T-cell (primary cell): ENCODE measurements around the gene DRC7. TPM values are rescaled to one million over a fixed set of nuclear protein-coding genes. Genes with fewer than 3 reads are reported as not detected.
"Not testable (repeated sequence)": the region's sequence is repeated elsewhere in the genome, so short reads cannot be mapped to it uniquely, and the experiment has no call there.

Experiments
- ATAC-seq, 4 experiments: fragments of 200-7000 bp in 3 of 4; fragments of 150-1000 bp in 1 of 4; cut with Tn5 transposase; replicated peaks in 1 of 4; 1 replicate in 3 of 4; 2 replicates in 1 of 4; pipeline ENCODE4 v1.10.0; 2021; ENCODE audit warnings: moderate library complexity in 3 of 4, mild to moderate bottlenecking in 2 of 4, moderate number of reproducible peaks in 1 of 4
- CTCF ChIA-PET, 2 donors: fragments of 300-600 bp; sonication (Branson Sonifier 250); formaldehyde crosslinking; loops; one replicate each; lab custom pipeline; 2022; ENCODE audit warnings: antibody characterized with exemption in 2 of 2; lab: Charles Lee
- POLR2A ChIA-PET, 2 donors: fragments of 300-600 bp; sonication (Branson Sonifier 250); formaldehyde crosslinking; loops; one replicate each; lab custom pipeline; 2022; ENCODE audit warnings: antibody characterized with exemption in 2 of 2; lab: Charles Lee
- DNase-seq, 35 experiments: peaks; one replicate each; pipeline versions ENCODE4 v3.0.0 to v3.0.0-alpha.2; 2013 to 2023
- H3K27ac ChIP-seq: one replicate; pipeline ENCODE4 v1.5.1; 2013; ENCODE audit warnings: low read length
- H3K27me3 ChIP-seq, 2 experiments: replicated peaks in 1 of 2; 1 replicate in 1 of 2; 2 replicates in 1 of 2; pipeline versions ENCODE4 v1.6.1 to v1.7.0; 2013; ENCODE audit warnings: low read length in 1 of 2, mixed read lengths in 1 of 2; ENCODE audit not compliant: control insufficient read depth in 2 of 2, insufficient read depth in 2 of 2; ENCODE audit errors: extremely low read depth in 1 of 2
- H3K36me3 ChIP-seq, 2 donors: 1 replicate in 1 of 2; 2 replicates in 1 of 2; pipeline versions ENCODE4 v1.6.1 to v1.7.0; 2013; ENCODE audit warnings: low read length in 1 of 2; ENCODE audit not compliant: control insufficient read depth in 2 of 2, insufficient read depth in 1 of 2; ENCODE audit errors: extremely low read depth in 1 of 2
- H3K4me1 ChIP-seq, 2 experiments: 1 replicate in 1 of 2; 2 replicates in 1 of 2; pipeline versions ENCODE4 v1.6.1 to v1.7.0; 2013; ENCODE audit warnings: low read length in 2 of 2, mixed read lengths in 1 of 2; ENCODE audit not compliant: insufficient read depth in 2 of 2, control insufficient read depth in 1 of 2; ENCODE audit errors: extremely low read depth in 1 of 2
- H3K4me3 ChIP-seq, 2 donors: 1 replicate in 1 of 2; 2 replicates in 1 of 2; pipeline versions ENCODE4 v1.5.1 to v1.7.0; 2013; ENCODE audit warnings: mild to moderate bottlenecking in 2 of 2, low read length in 1 of 2, moderate library complexity in 1 of 2; ENCODE audit not compliant: control insufficient read depth in 1 of 2; ENCODE audit errors: extremely low read depth in 1 of 2
- H3K9me3 ChIP-seq: 2 replicates; pipeline ENCODE4 v1.7.0; 2013
- H3K27ac Mint-ChIP-seq, 2 donors: one replicate each; pipeline ENCODE4 v1.8.0; 2020 to 2021; ENCODE audit warnings: mild to moderate bottlenecking in 2 of 2, mixed read lengths in 2 of 2
- H3K27me3 Mint-ChIP-seq, 2 donors: one replicate each; pipeline ENCODE4 v1.8.0; 2021 to 2022; ENCODE audit warnings: mixed read lengths in 2 of 2
- H3K36me3 Mint-ChIP-seq: one replicate; pipeline ENCODE4 v1.8.0; 2021; ENCODE audit warnings: mixed read lengths
- H3K4me1 Mint-ChIP-seq, 3 donors: one replicate each; pipeline ENCODE4 v1.8.0; 2020 to 2022; ENCODE audit warnings: mixed read lengths in 3 of 3, mild to moderate bottlenecking in 1 of 3
- H3K4me3 Mint-ChIP-seq, 3 donors: one replicate each; pipeline ENCODE4 v1.8.0; 2020 to 2022; ENCODE audit warnings: mild to moderate bottlenecking in 3 of 3, mixed read lengths in 3 of 3, moderate library complexity in 3 of 3
- H3K9me3 Mint-ChIP-seq, 3 donors: one replicate each; pipeline ENCODE4 v1.8.0; 2020 to 2022; ENCODE audit warnings: mixed read lengths in 3 of 3
- WGBS: methylation state at CpG from one replicate; pipeline ENCODE4 v1.1.5; 2013; ENCODE audit warnings: missing lambda C conversion rate; ENCODE audit not compliant: insufficient coverage; 5-methylcytosine and 5-hydroxymethylcytosine counted together
- total RNA-seq, 35 experiments: library from RNA in 6 of 35; stranded (reverse) in 6 of 35; fragments of 120-200 nt in 1 of 35; gene quantifications; one replicate each; pipeline versions ENCODE4 v1.2.1 to v1.2.4 and lab custom pipeline; 2013 to 2026

The DRC7 gene
- total RNA-seq, 5 donors from 2014 or later (not counting 1 experiment from before 2014, with no cell fraction given) = not detected

- CTCF ChIA-PET = no interaction called here
- H3K27ac Mint-ChIP-seq = no peak overlapping the region
These were observed 50.0 kb downstream of the DRC7 start for GRCh38 chr16:57744642-57744903.

GRCh38 chr16:57745768-57746167 lies 51.2 kb downstream of the DRC7 start:
- POLR2A ChIA-PET = interaction anchor here in 1 of 2 donors (0.7 kb wide), 1 partner anchor 12 kb away, joined by 3 read pairs; no protein-coding TSS in a partner anchor
- Mint-ChIP-seq H3K9me3 (no peaks in the 10 kb centered on the region), H3K4me1 (peaks cover 0 to 2% (median 0%) of the 10 kb centered on the region in 3 donors), H3K27me3 (no peaks in the 10 kb centered on the region), H3K36me3 (peaks cover 26% of the 10 kb centered on the region), H3K4me3 (no peak overlapping the region), H3K27ac (no peak overlapping the region)
- Histone ChIP-seq H3K4me1 (peaks cover 0 to 12% of the 10 kb centered on the region in 2 experiments), H3K36me3 (peaks cover 5 to 27% of the 10 kb centered on the region in 2 donors), H3K4me3 (no peak overlapping the region), H3K9me3 (no peaks in the 10 kb centered on the region), H3K27ac (no peak overlapping the region), H3K27me3 (no peaks in the 10 kb centered on the region)
- ATAC-seq (no peak), DNase-seq (no peak)
- 100% methylated on average over 1 of the region's 3 CpGs for WGBS
- CTCF ChIA-PET = no interaction called here

More at GRCh38 chr16:57744642-57744903, 50.0 kb downstream of the DRC7 start:
- Mint-ChIP-seq H3K4me1 (no peaks in the 10 kb centered on the region), H3K4me3 (no peak overlapping the region), H3K36me3 (peaks cover 20% of the 10 kb centered on the region), H3K9me3 (no peaks in the 10 kb centered on the region), H3K27me3 (no peaks in the 10 kb centered on the region)
- ATAC-seq = no peak
- 94% methylated on average over 5 of the region's 7 CpGs for WGBS
- Histone ChIP-seq H3K27me3 (no peaks in the 10 kb centered on the region), H3K27ac (no peak overlapping the region), H3K4me1 (peaks cover 0 to under 1% of the 10 kb centered on the region in 2 experiments), H3K4me3 (no peak overlapping the region), H3K36me3 (peaks cover 3 to 27% of the 10 kb centered on the region in 2 donors), H3K9me3 (no peaks in the 10 kb centered on the region)
- POLR2A ChIA-PET = interaction anchor here in 1 of 2 donors (1.0 kb wide), 1 partner anchor 9 kb away, joined by 4 read pairs; the partner anchor contains the start of gene KATNB1
- DNase-seq = no peak

- not testable (repeated sequence) for H3K27ac ChIP-seq, H3K9me3 Mint-ChIP-seq, H3K4me1 Mint-ChIP-seq, H3K9me3 ChIP-seq, DNase-seq, H3K27me3 ChIP-seq, H3K4me3 ChIP-seq, H3K4me3 Mint-ChIP-seq, H3K27ac Mint-ChIP-seq, H3K27me3 Mint-ChIP-seq, ATAC-seq
- Histone ChIP-seq H3K4me1 (peaks cover 0 to 18% of the 10 kb centered on the region in 2 experiments), H3K36me3 (peaks cover 6 to 27% of the 10 kb centered on the region in 2 donors)
- ChIA-PET CTCF (interaction anchor here in 1 of 2 donors (0.5 kb wide), 1 partner anchor 1291 kb away, joined by 3 read pairs; no protein-coding TSS in a partner anchor), POLR2A (interaction anchor here in 1 of 2 donors (0.7 kb wide), 1 partner anchor 12 kb away, joined by 3 read pairs; no protein-coding TSS in a partner anchor)
- WGBS = 88% methylated on average over 4 of the region's 7 CpGs
- H3K36me3 Mint-ChIP-seq = peaks cover 31% of the 10 kb centered on the region
These were observed 51.7 kb downstream of the DRC7 start for GRCh38 chr16:57746316-57746715.

- DNase-seq (no peak), ATAC-seq (no peak)
- Mint-ChIP-seq H3K9me3 (no peaks in the 10 kb centered on the region), H3K36me3 (peaks cover 34% of the 10 kb centered on the region), H3K4me3 (no peak overlapping the region), H3K4me1 (peaks cover 0 to 2% (median 0%) of the 10 kb centered on the region in 3 donors), H3K27ac (no peak overlapping the region), H3K27me3 (no peaks in the 10 kb centered on the region)
- Histone ChIP-seq H3K4me1 (peaks cover 0 to 24% of the 10 kb centered on the region in 2 experiments), H3K36me3 (peaks cover 4 to 25% of the 10 kb centered on the region in 2 donors), H3K9me3 (no peaks in the 10 kb centered on the region), H3K27ac (no peak overlapping the region), H3K27me3 (no peaks in the 10 kb centered on the region), H3K4me3 (no peak overlapping the region)
- ChIA-PET POLR2A (no interaction called here), CTCF (no interaction called here)
- 93% methylated on average over 6 of the region's 7 CpGs for WGBS
These were observed 52.5 kb downstream of the DRC7 start for GRCh38 chr16:57747091-57747490.

GRCh38 chr16:57747496-57747895 lies 52.9 kb downstream of the DRC7 start:
- Histone ChIP-seq H3K27ac (no peak overlapping the region), H3K27me3 (no peaks in the 10 kb centered on the region), H3K9me3 (no peaks in the 10 kb centered on the region), H3K36me3 (peaks cover 7 to 21% of the 10 kb centered on the region in 2 donors), H3K4me1 (peaks cover 0 to 27% of the 10 kb centered on the region in 2 experiments), H3K4me3 (no peak overlapping the region)
- WGBS = over 99% methylated on average over 12 of the region's 12 CpGs
- ChIA-PET CTCF (interaction anchor here (0.5 to 0.6 kb wide), 2 partner anchors 699 to 1327 kb away, joined by 3 to 8 read pairs; no protein-coding TSS in a partner anchor), POLR2A (no interaction called here)
- H3K9me3 Mint-ChIP-seq = no peaks in the 10 kb centered on the region
- ATAC-seq (no peak), DNase-seq (no peak)
- H3K4me1 Mint-ChIP-seq = peaks cover 0 to 2% (median 0%) of the 10 kb centered on the region in 3 donors
- H3K27me3 Mint-ChIP-seq = no peaks in the 10 kb centered on the region
- no peak overlapping the region for H3K27ac Mint-ChIP-seq
- H3K36me3 Mint-ChIP-seq = peaks cover 33% of the 10 kb centered on the region
- no peak overlapping the region for H3K4me3 Mint-ChIP-seq

GRCh38 chr16:57747996-57748395 lies 53.4 kb downstream of the DRC7 start:
- no peak overlapping the region for H3K4me3 ChIP-seq
- no peaks in the 10 kb centered on the region for H3K9me3 ChIP-seq
- no peak overlapping the region for H3K27ac ChIP-seq
- H3K27me3 ChIP-seq = no peaks in the 10 kb centered on the region
- Mint-ChIP-seq H3K27me3 (no peaks in the 10 kb centered on the region), H3K27ac (no peak overlapping the region), H3K4me3 (no peak overlapping the region), H3K4me1 (peaks cover 0 to 2% (median 0%) of the 10 kb centered on the region in 3 donors), H3K36me3 (peaks cover 28% of the 10 kb centered on the region), H3K9me3 (no peaks in the 10 kb centered on the region)
- DNase-seq (no peak), ATAC-seq (no peak)
- peaks cover 0 to 27% of the 10 kb centered on the region in 2 experiments for H3K4me1 ChIP-seq
- WGBS = 90% methylated on average over 3 of the region's 6 CpGs
- POLR2A ChIA-PET = interaction anchor here in 1 of 2 donors (0.8 kb wide), 1 partner anchor 10 kb away, joined by 4 read pairs; no protein-coding TSS in a partner anchor
- CTCF ChIA-PET = interaction anchor here (0.5 to 0.6 kb wide), 4 partner anchors 51 to 1328 kb away, joined by 3 to 8 read pairs (median 4); no protein-coding TSS in a partner anchor
- H3K36me3 ChIP-seq = peaks cover 9 to 18% of the 10 kb centered on the region in 2 donors
